A673 (cell line): ENCODE results near the gene PBX4.

ENCODE experiments used
- CTCF ChIP-seq: fragments of 300-800, 200-600 bp; sonication (generic); conservative IDR thresholded peaks from 2 replicates; pipeline ENCODE4 v1.5.1; 2017; ENCODE audit warnings: low read depth, mild to moderate bottlenecking, antibody characterized with exemption, low read length, moderate library complexity, mixed read lengths
- EZH2 ChIP-seq: fragments of 200-600 bp; sonication (generic); IDR thresholded peaks from 2 replicates; pipeline ENCODE4 v1.6.1; 2017; ENCODE audit warnings: borderline replicate concordance, low read depth, mild to moderate bottlenecking, mixed read lengths, antibody characterized with exemption, low read length; ENCODE audit not compliant: poor library complexity, severe bottlenecking

DNA sequence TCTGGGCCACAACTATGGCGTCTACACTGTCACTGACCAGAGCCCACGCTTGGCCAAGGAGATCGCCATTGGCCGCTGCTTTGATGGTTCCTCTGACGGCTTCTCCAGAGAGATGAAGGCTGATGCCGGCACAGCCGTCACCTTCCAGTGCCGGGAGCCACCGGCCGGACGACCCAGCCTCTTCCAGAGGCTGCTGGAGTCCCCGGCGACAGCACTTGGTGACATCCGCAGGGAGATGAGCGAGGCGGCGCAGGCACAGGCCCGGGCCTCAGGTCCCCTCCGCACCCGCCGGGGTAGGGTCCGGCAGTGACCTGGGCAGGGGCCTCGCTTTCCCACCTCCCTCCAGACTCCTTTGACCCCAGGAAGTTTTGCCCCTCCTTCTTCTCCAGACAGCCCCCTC lies 72.8 kb downstream of the PBX4 start:
- TF ChIP-seq CTCF: no peak
- TF ChIP-seq EZH2: no peak
